ENCODE results near the gene MCHR1. TPM values are rescaled to one million over a fixed set of nuclear protein-coding genes. Genes with fewer than 3 reads are reported as not detected.

Gene MCHR1
- polyA plus RNA-seq, 2 of the 4 experiments (the other 2 are of a cell fraction), result not detected

- TF ChIP-seq CTCF (IDR thresholded peaks at IDR 0.05) (no peak), REST (IDR thresholded peaks at IDR 0.05) (no peak), RFX5 (IDR thresholded peaks at IDR 0.05) (no peak), NR3C1 (IDR thresholded peaks at IDR 0.05) (no peak)
Observed at GRCh38 chr22:40726514-40726913, 47.2 kb downstream of the MCHR1 start (continued).

- Histone ChIP-seq H3K4me2 (no peak overlapping the region), H3K27ac (no peak overlapping the region), H3K4me3 (no peak overlapping the region), H3K4me1 (peaks cover 7% of the 10 kb centered on the region), H3K9me3 (no peaks in the 10 kb centered on the region)
- 84% methylated on average over 11 of the region's 11 CpGs for WGBS (ENCODE audit: missing lambda C conversion rate)
- DNase-seq (ENCODE audit: low read depth in 1 of 2, low spot score in 1 of 2) (no peak), ATAC-seq (no peak), FAIRE-seq (no peak)
- ChIA-PET POLR2A (no interaction called here), CTCF (interaction anchor here (0.6 to 1.4 kb wide), 3 partner anchors 33 to 836 kb away, joined by 3 to 6 read pairs (median 3); no protein-coding TSS in a partner anchor)
- no peak for TF ChIP-seq FOXS1 (CRISPR knock-in tag; IDR thresholded peaks at IDR 0.05)
- no peak for TF ChIP-seq PHF8 (IDR thresholded peaks at IDR 0.05; ENCODE audit: borderline replicate concordance, low read depth)
- TF ChIP-seq GATA3 (IDR thresholded peaks at IDR 0.05; ENCODE audit: borderline replicate concordance), result no peak
- TF ChIP-seq ATOH8 (CRISPR knock-in tag; IDR thresholded peaks at IDR 0.05; ENCODE audit: low read depth), result no peak
- TF ChIP-seq EP300 (IDR thresholded peaks at IDR 0.05), result no peak
- TF ChIP-seq SREBF2 (IDR thresholded peaks at IDR 0.05), result no peak
- TF ChIP-seq REST (IDR thresholded peaks at IDR 0.05), result no peak
- no peak for TF ChIP-seq JUNB (IDR thresholded peaks at IDR 0.05)
- no peak for TF ChIP-seq USF2 (IDR thresholded peaks at IDR 0.05)
Observed at GRCh38 chr22:40727070-40727963, 48.0 kb downstream of the MCHR1 start.

Measured in A549 (cell line).